ENCODE data around the gene BLMH. TPM values are rescaled to one million over a fixed set of nuclear protein-coding genes. Genes with fewer than 3 reads are reported as not detected.

The BLMH gene
- total RNA-seq, 1 experiment from 2014 or later: 51.2 TPM

GRCh38 chr17:30323895-30324319 is 32.2 kb upstream of the BLMH start:
- Histone ChIP-seq H3K9me2 (ENCODE audit: insufficient read depth) (no peaks in the 10 kb centered on the region), H3K4me1 (ENCODE audit: control insufficient read depth in 1 of 2, insufficient read depth in 2 of 2, low read length in 2 of 2) (no peaks in the 10 kb centered on the region), H2AFZ (ENCODE audit: low read depth, low read length, poor library complexity, severe bottlenecking) (no peak overlapping the region), H3K27me3 (ENCODE audit: insufficient read depth, low read length) (0 out of 2 replicates have a peak, but pooled peaks cover 5% of the 10 kb centered on the region), H3K79me2 (ENCODE audit: insufficient read depth, low read length) (no peaks in the 10 kb centered on the region), H4K20me1 (ENCODE audit: insufficient read depth) (no peaks in the 10 kb centered on the region), H3K4me3 (replicated peaks in 1 of 2; ENCODE audit: low read depth in 1 of 2, low read length in 2 of 2) (no peak overlapping the region), H3K9ac (ENCODE audit: low read length) (no peak overlapping the region), H3K4me2 (ENCODE audit: low read length) (no peak overlapping the region), H3K9me3 (ENCODE audit: control insufficient read depth in 1 of 2, insufficient read depth in 1 of 2, low read depth in 1 of 2, low read length in 2 of 2) (no peaks in the 10 kb centered on the region), H3K36me3 (ENCODE audit: control insufficient read depth in 1 of 2, insufficient read depth in 2 of 2, low read length in 2 of 2) (no peaks in the 10 kb centered on the region), H3K27ac (ENCODE audit: low read depth, low read length) (no peak overlapping the region)
- no peak for ATAC-seq
- intact Hi-C loops (cut with micrococcal nuclease): no loop called here
- CTCF ChIA-PET: interaction anchor here (1.2 to 1.5 kb wide), 3 partner anchors 13 to 218 kb away, joined by 3 to 7 read pairs (median 4); no protein-coding TSS in a partner anchor
- peak; percentile 66 for TF ChIP-seq CEBPB (IDR thresholded peaks at IDR 0.05; ENCODE audit: low read depth)
- TF ChIP-seq CTCF (IDR thresholded peaks at IDR 0.05 in 2 of 3, conservative IDR thresholded peaks at IDR 0.05 in 1 of 3; ENCODE audit: borderline replicate concordance in 1 of 3, insufficient read depth in 1 of 3, low read depth in 2 of 3, low read length in 2 of 3): no peak
- peak; percentile 35 for DNase-seq (ENCODE audit: low read depth, low spot score)
- RAD21 ChIA-PET (ENCODE audit: low non-redundant PET in 1 of 2, low total read pairs in 2 of 2, uncharacterized antibody in 2 of 2, unreplicated experiment in 2 of 2): interaction anchor here in 1 of 2 experiments (0.6 kb wide), 1 partner anchor 191 kb away, joined by 4 read pairs; no protein-coding TSS in a partner anchor
- POLR2A ChIA-PET: no interaction called here
- BruUV-seq (replicated peaks): no TSS peak

GRCh38 chr17:30323262-30323894 is 31.6 kb upstream of the BLMH start:
- H3K4me2 ChIP-seq (ENCODE audit: low read length): no peak overlapping the region
- DNase-seq (ENCODE audit: low read depth, low spot score) (no peak), ATAC-seq (no peak)
- RAD21 ChIA-PET (ENCODE audit: low non-redundant PET in 1 of 2, low total read pairs in 2 of 2, uncharacterized antibody in 2 of 2, unreplicated experiment in 2 of 2): interaction anchor here in 1 of 2 experiments (0.6 kb wide), 1 partner anchor 191 kb away, joined by 4 read pairs; no protein-coding TSS in a partner anchor
- no peaks in the 10 kb centered on the region for H3K9me2 ChIP-seq (ENCODE audit: insufficient read depth)
- H3K4me3 ChIP-seq (replicated peaks in 1 of 2; ENCODE audit: low read depth in 1 of 2, low read length in 2 of 2): no peak overlapping the region
- H3K27me3 ChIP-seq (ENCODE audit: insufficient read depth, low read length): 0 out of 2 replicates have a peak, but pooled peaks cover 5% of the 10 kb centered on the region
- H3K9me3 ChIP-seq (ENCODE audit: control insufficient read depth in 1 of 2, insufficient read depth in 1 of 2, low read depth in 1 of 2, low read length in 2 of 2): no peaks in the 10 kb centered on the region
- H3K36me3 ChIP-seq (ENCODE audit: control insufficient read depth in 1 of 2, insufficient read depth in 2 of 2, low read length in 2 of 2): no peaks in the 10 kb centered on the region
- no peaks in the 10 kb centered on the region for H3K79me2 ChIP-seq (ENCODE audit: insufficient read depth, low read length)
- no peak for TF ChIP-seq SP1 (IDR thresholded peaks at IDR 0.05; ENCODE audit: low read depth)
- no peak for TF ChIP-seq ELF1 (IDR thresholded peaks at IDR 0.05; ENCODE audit: borderline replicate concordance, low read depth)
- TF ChIP-seq ZBTB33 (IDR thresholded peaks at IDR 0.05; ENCODE audit: extremely low read depth, insufficient replicate concordance, low read length): no peak
- TF ChIP-seq YY1 (IDR thresholded peaks at IDR 0.05; ENCODE audit: extremely low read depth, insufficient replicate concordance, low read depth, low read length): no peak
- no peak; the same call in 1 of the 2 replicates for TF ChIP-seq CEBPB (IDR thresholded peaks at IDR 0.05; ENCODE audit: low read depth)
- TF ChIP-seq ZFX (IDR thresholded peaks at IDR 0.05): no peak
- no peak for TF ChIP-seq SIN3A (IDR thresholded peaks at IDR 0.05; ENCODE audit: low read depth)
- no peak for TF ChIP-seq ZNF274 (IDR thresholded peaks at IDR 0.05; ENCODE audit: low read depth, low read length)
- no peak for TF ChIP-seq POLR2AphosphoS5 (IDR thresholded peaks at IDR 0.05; ENCODE audit: low read depth, low read length)
- TF ChIP-seq CTCF (IDR thresholded peaks at IDR 0.05 in 2 of 3, conservative IDR thresholded peaks at IDR 0.05 in 1 of 3; ENCODE audit: borderline replicate concordance in 1 of 3, insufficient read depth in 1 of 3, low read depth in 2 of 3, low read length in 2 of 3): no peak
- CTCF ChIA-PET: interaction anchor here (1.2 to 1.5 kb wide), 3 partner anchors 14 to 218 kb away, joined by 3 to 7 read pairs (median 4); no protein-coding TSS in a partner anchor
- BruUV-seq (replicated peaks): no TSS peak
- POLR2A ChIA-PET: no interaction called here
- H3K27ac ChIP-seq (ENCODE audit: low read depth, low read length): no peak overlapping the region
- H2AFZ ChIP-seq (ENCODE audit: low read depth, low read length, poor library complexity, severe bottlenecking): no peak overlapping the region
- no peaks in the 10 kb centered on the region for H3K4me1 ChIP-seq (ENCODE audit: control insufficient read depth in 1 of 2, insufficient read depth in 2 of 2, low read length in 2 of 2)
- intact Hi-C loops (cut with micrococcal nuclease): no loop called here
- no peaks in the 10 kb centered on the region for H4K20me1 ChIP-seq (ENCODE audit: insufficient read depth)
- no peak overlapping the region for H3K9ac ChIP-seq (ENCODE audit: low read length)
